Measurements from ENCODE around the gene IQCE.

Gene IQCE

GRCh38 chr7:2633538-2634266 is 74.9 kb downstream of the IQCE start:
- peak; percentile 39 for DNase-seq (ENCODE audit: low spot score)

DNA sequence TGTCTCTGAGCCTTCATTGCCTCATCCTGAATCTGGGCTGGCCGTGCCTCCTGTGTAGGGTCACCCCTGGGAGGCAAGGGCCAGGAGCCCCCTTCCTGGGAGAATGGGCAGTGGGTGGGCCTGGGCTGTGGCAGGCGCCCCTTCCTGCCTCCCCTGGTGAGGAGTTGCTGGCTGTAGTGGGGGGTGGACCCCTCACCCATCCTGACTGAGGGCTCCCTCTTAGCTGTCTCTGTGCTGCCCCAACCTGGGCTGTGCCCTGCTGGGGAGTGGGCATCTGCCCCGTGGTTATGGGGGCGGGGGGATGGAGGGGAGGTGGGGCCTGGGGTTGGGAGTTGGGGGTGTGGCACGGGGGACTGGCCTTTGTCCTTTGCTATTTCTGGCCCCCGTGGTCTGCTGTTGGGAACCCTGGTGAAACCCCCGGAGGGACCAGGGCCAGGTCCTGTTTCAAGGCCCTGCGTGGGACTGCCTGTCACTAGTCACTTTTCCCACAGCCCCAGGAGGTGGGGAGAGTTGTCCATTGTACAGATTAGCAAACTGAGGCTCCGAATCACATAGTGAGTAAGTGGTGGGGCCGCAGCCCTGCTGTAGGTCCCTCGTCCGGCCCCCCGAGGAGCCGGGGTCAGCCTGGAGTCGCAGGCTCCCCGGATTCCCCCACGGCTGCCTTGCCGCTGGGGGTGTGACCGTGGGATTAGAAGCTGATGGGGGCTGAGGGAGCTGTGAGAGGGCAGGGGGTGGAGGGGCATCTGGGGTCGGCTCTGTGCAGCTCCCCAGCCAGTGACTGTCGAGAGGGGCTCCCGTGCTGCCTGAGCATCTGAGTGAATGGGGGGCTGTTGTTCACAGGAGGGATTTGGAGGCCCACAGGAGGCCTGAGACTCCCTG is 75.7 kb downstream of the IQCE start:
- DNase-seq (ENCODE audit: low spot score): no peak

GRCh38 chr7:2635148-2635668 is 76.4 kb downstream of the IQCE start:
- no peak for DNase-seq (ENCODE audit: low spot score)

DNA sequence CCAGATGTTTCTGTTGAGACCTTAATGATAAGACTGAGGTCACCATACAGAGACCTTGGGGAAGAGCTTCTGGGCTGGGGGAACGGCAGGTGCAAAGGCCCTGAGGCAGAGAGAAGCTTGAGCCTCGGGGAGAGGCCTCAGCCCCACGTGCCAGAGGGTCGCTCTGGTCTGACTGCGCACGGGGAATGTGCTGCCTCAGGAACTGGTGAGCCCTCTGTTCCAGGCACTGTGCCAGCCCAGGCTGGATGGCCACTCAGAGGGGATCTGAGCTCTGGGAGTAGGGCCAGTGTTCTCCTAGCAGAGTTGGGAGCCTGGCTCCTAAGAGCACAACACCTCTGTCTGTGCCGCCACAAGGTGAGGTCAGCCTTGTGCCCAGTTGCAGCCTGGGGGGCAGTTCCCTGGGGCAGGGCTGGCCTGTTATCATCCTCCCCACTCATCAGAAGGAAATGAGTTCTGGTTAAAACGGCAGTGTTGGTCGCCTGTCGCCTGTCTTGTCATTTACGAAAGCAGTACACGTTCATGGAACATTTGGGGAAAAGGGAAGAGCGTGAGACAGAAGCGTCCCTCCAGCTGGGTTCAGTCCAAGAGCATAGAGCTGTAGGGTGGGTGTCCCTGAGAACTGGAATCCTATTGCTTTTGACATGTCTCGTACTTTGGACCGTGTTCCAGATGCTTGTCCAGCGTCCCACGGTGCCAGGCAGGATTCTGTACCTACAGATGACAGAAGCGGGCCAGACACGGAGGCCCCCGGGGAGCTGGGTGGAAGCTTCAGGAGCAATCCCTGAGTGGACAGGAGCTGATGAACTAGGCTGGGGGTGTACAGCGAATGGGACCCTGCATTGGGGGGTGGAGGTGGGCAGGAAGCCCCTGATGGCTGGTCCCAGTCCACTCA is 77.3 kb downstream of the IQCE start:
- no peak for DNase-seq (ENCODE audit: low spot score)

- no peak for DNase-seq (ENCODE audit: low spot score)
These were observed 78.3 kb downstream of the IQCE start for GRCh38 chr7:2637066-2637471.

- no peak for DNase-seq (ENCODE audit: low spot score)
These were observed 78.9 kb downstream of the IQCE start for GRCh38 chr7:2637505-2638223.

GRCh38 chr7:2638224-2638991 is 79.6 kb downstream of the IQCE start:
- no peak for DNase-seq (ENCODE audit: low spot score)

DNA sequence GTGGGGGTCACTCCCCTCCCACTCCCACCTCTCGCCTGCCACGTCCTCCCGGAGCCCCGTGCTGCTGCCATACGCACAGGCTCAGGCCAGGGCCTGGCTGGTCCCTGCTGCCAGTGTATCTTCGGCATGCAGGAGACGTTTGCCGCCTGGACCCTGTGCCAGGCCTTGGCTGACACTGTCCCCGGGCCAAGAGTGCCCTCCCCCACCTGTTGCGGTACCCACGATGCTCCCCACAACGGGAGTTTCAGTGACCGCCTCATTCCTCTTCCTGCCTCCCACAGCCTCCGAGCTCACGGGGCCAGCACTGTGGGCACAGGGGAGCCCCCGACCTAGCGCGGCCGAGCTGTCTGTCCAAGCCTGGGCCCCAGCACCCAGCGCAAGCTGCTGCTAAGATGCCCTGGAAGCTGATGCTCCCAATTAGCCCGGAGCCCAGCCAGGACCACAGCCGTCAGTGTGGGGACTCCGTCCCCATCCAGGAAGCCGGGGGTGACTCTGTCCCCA is 80.5 kb downstream of the IQCE start:
- no peak for DNase-seq (ENCODE audit: low spot score)

- no peak for DNase-seq (ENCODE audit: low spot score)
These were observed 81.1 kb downstream of the IQCE start for GRCh38 chr7:2639695-2640481.

GRCh38 chr7:2640482-2640830 is 81.7 kb downstream of the IQCE start:
- DNase-seq (ENCODE audit: low spot score): no peak

GRCh38 chr7:2640846-2641316 is 82.1 kb downstream of the IQCE start:
- DNase-seq (ENCODE audit: low spot score): no peak

- DNase-seq (ENCODE audit: low spot score): peak; percentile 89
These were observed 82.9 kb downstream of the IQCE start for GRCh38 chr7:2641406-2642393.

DNA sequence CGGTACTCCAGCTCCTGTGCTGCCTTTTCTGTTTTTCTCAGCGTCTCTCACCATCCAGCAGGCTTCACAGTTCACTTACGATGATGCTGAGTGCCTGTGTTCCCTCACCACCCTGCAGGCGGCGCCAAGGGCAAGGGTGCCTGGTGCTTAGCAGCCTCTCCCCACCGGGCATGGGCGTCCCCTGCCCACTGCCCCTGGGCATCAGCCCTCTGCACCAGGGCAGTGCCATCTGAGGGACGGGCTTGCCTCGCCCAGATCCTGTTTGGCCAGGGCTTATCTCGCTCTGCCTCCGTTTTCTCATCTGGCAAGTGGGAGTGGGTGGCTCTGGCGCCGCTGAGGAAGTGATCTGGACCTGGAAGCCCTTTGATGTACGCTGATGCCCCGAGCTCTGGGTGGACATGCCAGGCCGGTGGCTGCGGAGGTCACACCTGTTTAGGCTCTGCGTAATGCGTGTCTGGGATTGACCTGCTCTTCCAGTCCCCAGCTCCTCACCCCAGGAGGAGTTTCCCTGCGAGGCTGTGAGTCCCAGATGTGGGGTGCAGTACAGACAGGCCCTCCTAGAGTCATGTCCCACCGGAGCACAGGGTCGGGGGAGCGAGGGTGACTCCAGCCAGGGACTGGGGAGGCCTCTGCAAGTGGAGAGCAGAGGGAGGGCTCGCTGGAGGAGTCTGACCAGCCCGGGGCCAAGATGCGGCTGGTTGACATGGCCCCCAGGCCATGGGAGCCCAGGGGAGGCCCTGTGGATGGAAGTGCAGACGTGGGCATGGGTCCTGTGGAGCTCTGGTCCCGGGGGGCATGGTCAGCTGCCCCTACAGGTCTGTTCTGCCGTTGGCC is 84.8 kb downstream of the IQCE start:
- no peak for DNase-seq (ENCODE audit: low spot score)

DNA sequence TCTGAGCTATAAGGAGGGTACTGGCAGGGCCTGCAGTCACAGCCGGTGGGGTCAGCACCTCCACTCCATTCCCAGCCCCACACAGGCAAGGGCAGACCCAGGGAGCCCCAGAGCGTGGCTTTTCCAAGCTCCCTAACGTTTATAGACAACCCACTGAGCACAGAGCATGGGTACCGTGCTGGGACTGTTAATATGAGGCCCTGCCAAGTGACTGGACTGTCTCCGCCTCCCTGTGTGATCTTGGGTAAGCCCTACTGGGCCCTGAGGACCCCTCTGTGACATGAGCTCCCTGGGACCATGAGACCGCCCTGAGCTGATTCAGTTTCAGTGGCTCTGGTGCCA is 85.4 kb downstream of the IQCE start:
- DNase-seq (ENCODE audit: low spot score): no peak

- no peak for DNase-seq (ENCODE audit: low spot score)
These were observed 85.9 kb downstream of the IQCE start for GRCh38 chr7:2644562-2645273.

GRCh38 chr7:2645274-2645868 is 86.6 kb downstream of the IQCE start:
- no peak for DNase-seq (ENCODE audit: low spot score)

GRCh38 chr7:2646336-2646679 is 87.5 kb downstream of the IQCE start:
- no peak for DNase-seq (ENCODE audit: low spot score)

Measured in globus pallidus (tissue), 1 donor.